OCI-M2 (cell line): ENCODE measurements around the gene TM4SF5.
"Not testable (repeated sequence)": the region's sequence is repeated elsewhere in the genome, so short reads cannot be mapped to it uniquely, and the experiment has no call there.

Experiments
- DNase-seq: peaks from one replicate; lab custom pipeline; 2025; ENCODE audit not compliant: unreplicated experiment; lab: John Stamatoyannopoulos, UW

TM4SF5 gene

GRCh38 chr17:4832829-4833177, 61.1 kb downstream of the TM4SF5 start:
- DNase-seq: not testable (repeated sequence)
